IPS-15b (cell line): ENCODE data around the gene TBC1D22A.

Source experiments
- H3K27me3 ChIP-seq: one replicate; pipeline ENCODE4 v1.6.1; 2013; ENCODE audit warnings: low read length; ENCODE audit not compliant: control insufficient read depth, insufficient read depth
- H3K36me3 ChIP-seq: one replicate; pipeline ENCODE4 v1.6.1; 2013; ENCODE audit warnings: low read length; ENCODE audit not compliant: control insufficient read depth, insufficient read depth
- H3K4me1 ChIP-seq: one replicate; pipeline ENCODE4 v1.6.1; 2013; ENCODE audit warnings: mild to moderate bottlenecking, low read length; ENCODE audit not compliant: control insufficient read depth, insufficient read depth
- H3K4me3 ChIP-seq: one replicate; pipeline ENCODE4 v1.5.1; 2013; ENCODE audit warnings: low read depth, low read length
- H3K9ac ChIP-seq: one replicate; pipeline ENCODE4 v1.6.1; 2013; ENCODE audit warnings: low read depth, mild to moderate bottlenecking, low read length
- H3K9me3 ChIP-seq: one replicate; pipeline ENCODE4 v1.6.1; 2013; ENCODE audit warnings: mild to moderate bottlenecking, low read length; ENCODE audit not compliant: control insufficient read depth, insufficient read depth

TBC1D22A gene

DNA sequence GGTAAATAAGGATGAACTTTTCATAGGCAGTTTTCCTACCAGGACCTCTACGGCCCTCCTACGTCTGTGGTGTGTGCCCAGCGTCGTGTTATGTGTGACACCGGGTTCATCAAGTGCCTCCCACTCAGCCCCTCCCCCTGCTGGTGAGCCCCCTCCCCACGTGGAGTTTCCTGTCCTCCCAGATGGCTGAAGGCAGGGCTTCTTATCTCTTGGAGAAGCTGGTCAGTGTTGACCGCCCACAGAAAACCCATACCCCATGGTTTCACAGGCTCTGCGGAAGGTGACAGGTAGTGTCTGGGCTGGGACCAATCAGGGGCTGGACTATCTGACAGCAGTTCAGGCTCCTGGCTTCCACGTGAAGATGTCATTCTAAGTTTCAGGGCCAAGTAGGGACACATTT lies 393.5 kb downstream of the TBC1D22A start:
- Histone ChIP-seq H3K36me3 (peaks cover 4% of the 10 kb centered on the region), H3K4me1 (no peaks in the 10 kb centered on the region), H3K9me3 (no peaks in the 10 kb centered on the region), H3K9ac (no peak overlapping the region), H3K27me3 (no peaks in the 10 kb centered on the region), H3K4me3 (no peak overlapping the region)

DNA sequence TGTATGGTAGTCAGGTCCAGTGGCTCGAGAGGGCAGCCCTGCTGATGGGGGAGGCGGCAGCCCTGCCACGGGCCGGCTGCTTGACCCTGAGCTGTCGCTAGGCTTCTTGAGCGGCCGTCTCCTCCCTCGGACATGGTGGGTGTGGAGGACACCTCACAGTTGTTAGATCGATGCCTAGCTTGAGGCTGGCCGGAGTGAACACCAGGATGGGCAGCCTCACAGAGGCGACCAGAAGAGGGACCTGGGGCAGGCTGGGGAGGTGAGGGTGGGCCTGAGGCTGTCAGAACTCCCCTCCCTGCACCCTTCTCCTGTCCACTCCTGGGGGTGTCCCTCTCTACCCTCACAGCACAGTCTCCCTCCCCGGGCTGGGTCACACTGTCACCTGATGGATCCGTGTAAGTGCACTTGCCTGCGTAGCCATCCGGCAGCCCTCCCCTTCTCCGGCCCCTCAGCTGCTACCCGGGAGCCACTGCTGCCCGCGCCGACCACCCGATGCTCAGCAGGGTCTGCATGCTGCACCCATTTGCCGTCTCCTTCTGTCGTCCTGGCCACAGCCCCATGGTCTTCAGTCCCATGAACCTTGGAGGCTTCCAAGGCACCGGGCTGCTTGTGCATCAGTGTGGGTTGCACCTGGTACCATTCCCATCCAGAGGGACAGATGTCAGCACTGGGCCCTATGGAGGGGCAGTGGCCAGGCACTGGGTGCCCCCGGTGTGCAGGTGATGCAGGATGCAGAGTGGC lies 394.1 kb downstream of the TBC1D22A start:
- Histone ChIP-seq H3K36me3 (peaks cover 4% of the 10 kb centered on the region), H3K4me3 (no peak overlapping the region), H3K27me3 (no peaks in the 10 kb centered on the region), H3K4me1 (no peaks in the 10 kb centered on the region), H3K9me3 (no peaks in the 10 kb centered on the region), H3K9ac (no peak overlapping the region)

DNA sequence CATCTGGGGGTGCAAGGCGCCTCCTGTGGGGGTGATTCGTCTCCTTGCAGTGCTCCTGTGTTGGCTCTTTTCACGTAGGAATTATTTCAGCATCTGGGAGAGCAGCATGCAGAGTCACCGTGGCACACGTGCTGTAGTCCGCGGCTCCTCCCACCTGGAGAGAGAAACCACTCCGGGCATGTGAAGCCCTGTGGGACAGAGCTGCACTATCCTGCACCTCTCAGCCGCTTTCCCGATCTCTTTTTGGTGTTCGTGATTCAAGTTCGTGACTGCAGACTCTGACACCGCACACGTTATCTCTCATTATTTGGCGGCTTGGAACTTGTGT lies 394.6 kb downstream of the TBC1D22A start:
- no peaks in the 10 kb centered on the region for H3K27me3 ChIP-seq
- H3K9me3 ChIP-seq, result no peaks in the 10 kb centered on the region
- peaks cover 4% of the 10 kb centered on the region for H3K36me3 ChIP-seq
- H3K4me1 ChIP-seq, result no peaks in the 10 kb centered on the region
- no peak overlapping the region for H3K4me3 ChIP-seq
- no peak overlapping the region for H3K9ac ChIP-seq

DNA sequence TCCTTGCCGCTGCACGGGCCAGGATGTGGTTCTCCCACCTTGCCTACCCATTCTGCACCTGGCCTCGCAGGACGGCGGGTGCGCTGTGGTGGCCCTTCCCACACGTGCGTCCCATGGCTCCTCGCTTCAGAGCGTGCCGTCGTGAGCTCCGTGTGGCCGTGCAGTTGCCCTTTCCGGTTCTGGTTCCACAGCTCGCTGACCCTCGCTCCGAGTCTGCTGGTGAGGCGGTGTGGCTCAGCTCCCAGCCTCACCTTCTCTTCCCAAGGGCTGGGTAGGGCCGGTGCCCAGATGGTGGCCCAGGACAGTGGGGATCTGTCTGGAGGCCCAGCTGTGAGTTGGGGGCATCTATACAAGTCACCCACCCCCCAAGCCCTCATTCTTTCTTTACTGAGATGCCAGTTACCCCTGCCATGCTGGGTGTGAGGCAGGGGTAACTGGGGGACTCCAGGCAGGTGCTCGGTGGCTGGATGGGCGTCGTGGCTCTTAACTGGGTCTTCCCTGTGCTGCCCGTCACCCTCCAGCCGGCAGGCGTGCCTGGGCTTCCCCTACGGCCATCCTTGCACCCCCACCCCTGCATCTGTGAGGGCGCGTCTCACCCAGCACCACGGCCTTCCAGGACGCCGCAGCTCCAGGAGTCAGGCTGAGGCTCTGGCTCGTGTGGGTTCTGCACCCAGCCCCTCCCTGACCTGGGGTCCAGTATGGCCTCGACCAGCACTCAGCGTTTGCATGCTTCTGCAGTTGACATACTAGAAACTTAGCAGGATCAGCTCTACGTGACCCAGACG lies 395.2 kb downstream of the TBC1D22A start:
- Histone ChIP-seq H3K36me3 (peaks cover 4% of the 10 kb centered on the region), H3K4me3 (no peak overlapping the region), H3K4me1 (no peaks in the 10 kb centered on the region), H3K9me3 (no peaks in the 10 kb centered on the region), H3K9ac (no peak overlapping the region), H3K27me3 (no peaks in the 10 kb centered on the region)

DNA sequence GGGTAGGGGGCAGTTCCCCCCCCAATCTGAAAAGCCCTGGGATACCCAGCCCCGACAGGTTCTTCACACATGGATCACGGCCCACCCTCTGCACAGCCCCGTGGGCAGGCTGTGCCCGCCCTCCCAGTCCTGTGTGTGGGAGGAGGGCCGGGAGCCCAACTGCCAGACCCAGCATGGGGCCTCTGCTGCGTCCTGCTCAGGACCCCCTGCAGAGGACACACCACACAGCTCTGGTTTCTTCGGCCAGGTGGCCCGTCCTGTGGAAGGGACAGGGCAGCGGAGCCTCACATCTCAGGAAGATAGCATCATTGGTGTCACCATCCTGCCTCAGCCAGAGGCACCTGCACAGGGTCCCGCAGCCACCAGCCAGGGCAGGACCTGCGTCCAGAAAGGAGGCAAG lies 396.0 kb downstream of the TBC1D22A start:
- Histone ChIP-seq H3K9ac (no peak overlapping the region), H3K27me3 (no peaks in the 10 kb centered on the region), H3K4me3 (no peak overlapping the region), H3K9me3 (no peaks in the 10 kb centered on the region), H3K36me3 (peaks cover 4% of the 10 kb centered on the region), H3K4me1 (no peaks in the 10 kb centered on the region)

DNA sequence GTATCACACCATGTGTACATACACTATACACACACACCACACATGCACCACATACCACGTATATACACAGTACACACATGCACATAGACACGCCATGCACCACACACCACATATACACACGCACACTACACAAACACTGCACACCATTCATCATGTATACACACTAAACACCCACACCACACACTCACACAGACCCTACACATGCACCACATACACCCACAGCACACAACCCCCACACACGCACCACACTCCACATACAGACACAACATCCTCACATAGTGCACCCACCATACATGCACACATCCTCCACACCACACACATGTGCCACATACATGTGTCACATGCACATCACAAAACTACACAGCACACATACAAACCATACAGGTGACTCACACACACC lies 397.1 kb downstream of the TBC1D22A start:
- no peak overlapping the region for H3K9ac ChIP-seq
- H3K4me1 ChIP-seq, result no peaks in the 10 kb centered on the region
- no peaks in the 10 kb centered on the region for H3K9me3 ChIP-seq
- no peaks in the 10 kb centered on the region for H3K27me3 ChIP-seq
- no peak overlapping the region for H3K4me3 ChIP-seq
- peaks cover 8% of the 10 kb centered on the region for H3K36me3 ChIP-seq

DNA sequence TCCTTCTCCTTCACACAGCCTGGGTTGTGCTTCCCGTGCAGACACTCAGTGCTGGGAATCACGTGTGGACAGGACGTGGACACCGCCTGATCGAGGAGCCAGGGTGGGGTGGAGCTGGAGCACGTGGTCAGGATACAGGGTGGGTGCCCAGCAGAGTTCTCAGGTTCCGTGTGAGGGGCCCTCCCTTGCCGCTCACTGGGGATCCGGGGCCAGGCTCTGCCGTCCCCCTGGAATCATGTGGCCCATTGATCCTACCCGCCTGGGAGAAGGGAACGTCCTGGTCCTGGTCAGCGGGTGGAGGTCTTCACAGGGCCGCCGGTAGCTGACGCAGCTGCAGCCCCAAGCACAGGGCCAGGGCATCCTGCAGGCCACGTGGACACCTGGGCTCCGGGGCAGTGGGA lies 397.7 kb downstream of the TBC1D22A start:
- H3K27me3 ChIP-seq, result no peaks in the 10 kb centered on the region
- no peak overlapping the region for H3K9ac ChIP-seq
- H3K4me3 ChIP-seq, result no peak overlapping the region
- H3K4me1 ChIP-seq, result no peaks in the 10 kb centered on the region
- no peaks in the 10 kb centered on the region for H3K9me3 ChIP-seq
- H3K36me3 ChIP-seq, result peaks cover 8% of the 10 kb centered on the region

DNA sequence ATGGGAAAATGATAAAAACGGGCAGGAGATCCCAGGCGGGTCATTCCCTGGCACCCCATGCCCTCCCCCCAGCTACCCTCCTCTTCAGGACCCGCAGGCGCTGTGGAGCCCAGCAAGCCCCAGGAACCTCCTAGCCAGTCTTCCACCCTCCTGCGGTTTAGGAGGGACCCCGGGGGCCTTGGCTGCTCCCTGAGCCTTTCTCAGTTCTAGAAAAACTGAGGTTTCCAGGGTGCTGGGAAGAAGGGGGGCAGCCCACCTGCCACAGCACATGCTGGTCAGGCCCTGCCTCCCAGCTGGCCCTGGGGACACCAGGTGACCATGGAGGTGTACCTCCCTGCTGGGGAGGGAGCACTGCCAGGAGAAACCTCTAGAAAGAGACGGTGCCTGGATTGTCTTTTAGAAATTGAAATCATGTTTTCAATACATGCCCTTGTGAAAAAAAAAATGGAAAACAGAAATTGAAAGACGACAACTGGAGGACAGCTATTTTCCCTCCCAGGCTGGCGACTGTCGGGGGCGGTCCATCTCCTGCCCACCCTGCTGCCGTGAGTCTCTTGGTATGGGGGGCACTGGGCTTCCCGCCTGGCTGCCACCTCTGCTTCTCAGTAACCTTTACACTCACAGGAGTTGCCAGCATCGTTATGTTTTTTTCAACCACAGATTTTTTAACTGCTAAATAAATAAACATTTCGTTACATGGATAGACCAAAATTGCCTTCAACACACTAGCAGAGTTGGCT lies 398.5 kb downstream of the TBC1D22A start:
- H3K36me3 ChIP-seq, result peaks cover 8% of the 10 kb centered on the region
- no peaks in the 10 kb centered on the region for H3K4me1 ChIP-seq
- H3K4me3 ChIP-seq, result no peak overlapping the region
- H3K9me3 ChIP-seq, result no peaks in the 10 kb centered on the region
- no peak overlapping the region for H3K9ac ChIP-seq
- H3K27me3 ChIP-seq, result no peaks in the 10 kb centered on the region

DNA sequence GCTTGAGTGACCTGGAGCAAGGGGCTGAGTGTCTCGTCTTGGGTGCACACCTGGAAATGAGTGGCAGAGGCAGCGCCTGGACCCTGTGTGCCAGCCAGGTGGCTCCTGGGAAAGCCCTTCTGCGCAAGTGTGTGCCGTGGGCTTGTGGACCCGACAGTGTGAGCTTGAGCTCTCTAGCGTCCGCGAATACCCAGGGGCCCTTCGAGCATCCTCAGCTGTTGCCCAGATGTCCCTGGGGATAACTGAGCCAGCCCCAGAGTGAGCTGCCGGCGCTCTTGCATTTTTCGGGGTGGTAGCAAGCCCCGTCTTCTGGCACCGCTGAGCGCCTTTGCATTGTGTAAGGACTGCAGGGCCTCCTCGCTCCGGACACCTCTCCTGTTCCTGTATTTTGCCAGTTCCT lies 399.2 kb downstream of the TBC1D22A start:
- Histone ChIP-seq H3K9ac (no peak overlapping the region), H3K9me3 (no peaks in the 10 kb centered on the region), H3K4me3 (no peak overlapping the region), H3K4me1 (no peaks in the 10 kb centered on the region), H3K36me3 (peaks cover 8% of the 10 kb centered on the region), H3K27me3 (no peaks in the 10 kb centered on the region)

DNA sequence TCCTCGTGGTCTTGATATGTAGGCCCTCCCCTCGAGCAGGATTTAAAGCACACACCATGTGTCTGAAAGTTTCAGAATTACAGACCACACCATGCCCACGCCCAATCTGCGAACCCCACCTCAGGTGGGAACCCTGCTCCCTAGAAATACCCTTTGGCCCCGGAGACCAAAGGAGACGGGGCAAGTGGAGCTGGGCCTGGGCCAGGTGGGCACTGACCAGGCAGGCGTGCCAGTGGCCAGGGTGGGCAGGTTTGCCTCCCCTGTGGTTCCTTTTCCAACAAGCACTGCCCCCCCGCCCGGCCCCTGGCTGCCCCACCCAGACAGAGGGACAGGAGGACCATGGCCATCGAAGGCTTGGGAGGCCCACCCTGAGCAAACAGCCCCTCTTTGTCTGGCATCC lies 400.4 kb downstream of the TBC1D22A start:
- no peak overlapping the region for H3K4me3 ChIP-seq
- no peaks in the 10 kb centered on the region for H3K9me3 ChIP-seq
- H3K27me3 ChIP-seq, result no peaks in the 10 kb centered on the region
- no peak overlapping the region for H3K9ac ChIP-seq
- no peaks in the 10 kb centered on the region for H3K4me1 ChIP-seq
- peaks cover 8% of the 10 kb centered on the region for H3K36me3 ChIP-seq

DNA sequence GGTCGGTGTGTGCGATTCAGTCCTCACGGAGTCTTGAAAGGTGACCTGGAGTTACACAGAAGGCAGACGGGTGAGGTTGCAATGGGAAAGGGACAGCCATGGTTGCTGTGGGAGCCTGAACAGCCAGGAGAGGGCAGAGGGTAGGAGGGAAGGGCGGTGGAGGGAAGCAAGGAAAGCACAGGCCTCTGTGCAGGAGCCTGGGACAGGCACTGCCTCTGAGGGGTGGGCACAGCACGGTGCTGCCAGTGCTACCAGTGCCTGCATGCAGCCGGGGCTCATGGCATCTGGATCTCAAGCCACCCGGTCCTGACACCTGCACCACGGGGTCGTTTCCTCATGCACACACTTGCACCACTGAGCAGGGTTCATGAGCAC lies 401.0 kb downstream of the TBC1D22A start:
- peaks cover 8% of the 10 kb centered on the region for H3K36me3 ChIP-seq

More for the DNA sequence above, 401.0 kb downstream of the TBC1D22A start:
- Histone ChIP-seq H3K9ac (no peak overlapping the region), H3K27me3 (no peaks in the 10 kb centered on the region), H3K4me3 (no peak overlapping the region), H3K4me1 (no peaks in the 10 kb centered on the region), H3K9me3 (no peaks in the 10 kb centered on the region)
